ENCODE data around the gene ANKRD18A. TPM values are rescaled to one million over a fixed set of nuclear protein-coding genes. Genes with fewer than 3 reads are reported as not detected.

Gene ANKRD18A
- total and polyA plus RNA-seq, 2 of the 13 experiments (the other 11 are each of a cell fraction or from before 2014, with no cell fraction given): 5.9 to 7.6 TPM

- 4% methylated on average over 6 of the region's 6 CpGs for WGBS (ENCODE audit: low lambda C conversion rate)
- BruUV-seq (replicated peaks): no TSS peak
Measured at GRCh38 chr9:38638881-38639576, 18.6 kb upstream of the ANKRD18A start.

More at GRCh38 chr9:38638881-38639576, 18.6 kb upstream of the ANKRD18A start:
- no peak for ATAC-seq
- in situ Hi-C loops (cut with HindIII; ENCODE audit: extremely low pct_ligation_motif_present, low pct_unique_long_range_greater_than_20kb) (no loop called here), intact Hi-C loops (cut with micrococcal nuclease; ENCODE audit: unreplicated experiment) (no loop called here)
- ChIA-PET CTCF (ENCODE audit: low intra/inter-chr PET ratio, low total read pairs) (no interaction called here), POLR2A (no interaction called here)
- no peak overlapping the region for H3K9ac ChIP-seq (ENCODE audit: insufficient read depth, low read depth, low read length)
- H3K4me1 ChIP-seq (ENCODE audit: insufficient read depth, low read length): no peaks in the 10 kb centered on the region
- no peak for DNase-seq (ENCODE audit: low spot score)
- H3K36me3 ChIP-seq (replicated peaks in 1 of 2; ENCODE audit: control insufficient read depth in 1 of 2, insufficient read depth in 2 of 2, low read length in 2 of 2): no peaks in the 10 kb centered on the region; a peak in 1 of 5 replicates
- H3K27me3 ChIP-seq (ENCODE audit: control insufficient read depth in 1 of 2, insufficient read depth in 2 of 2, low read length in 2 of 2): peaks cover 0 to 39% of the 10 kb centered on the region in 2 experiments; a peak in 3 of 5 replicates
- no peak overlapping the region for H3K27ac ChIP-seq (ENCODE audit: extremely low read length, insufficient read depth, low read length)
- H3K79me2 ChIP-seq (ENCODE audit: insufficient read depth, low read length): no peaks in the 10 kb centered on the region
- no peak overlapping the region for H3K4me3 ChIP-seq (replicated peaks in 1 of 3; ENCODE audit: insufficient read depth in 1 of 3, low read depth in 2 of 3, low read length in 3 of 3)
- H2AFZ ChIP-seq (ENCODE audit: low read length): no peak overlapping the region
- no peaks in the 10 kb centered on the region for H3K9me3 ChIP-seq (ENCODE audit: low read length)
- H3K4me2 ChIP-seq (ENCODE audit: low read depth, low read length): no peak overlapping the region
- no peaks in the 10 kb centered on the region for H4K20me1 ChIP-seq (ENCODE audit: insufficient read depth, low read length)
- no peak for TF ChIP-seq GPBP1L1 (CRISPR knock-in tag; IDR thresholded peaks at IDR 0.05)
- TF ChIP-seq, protein P1, sequence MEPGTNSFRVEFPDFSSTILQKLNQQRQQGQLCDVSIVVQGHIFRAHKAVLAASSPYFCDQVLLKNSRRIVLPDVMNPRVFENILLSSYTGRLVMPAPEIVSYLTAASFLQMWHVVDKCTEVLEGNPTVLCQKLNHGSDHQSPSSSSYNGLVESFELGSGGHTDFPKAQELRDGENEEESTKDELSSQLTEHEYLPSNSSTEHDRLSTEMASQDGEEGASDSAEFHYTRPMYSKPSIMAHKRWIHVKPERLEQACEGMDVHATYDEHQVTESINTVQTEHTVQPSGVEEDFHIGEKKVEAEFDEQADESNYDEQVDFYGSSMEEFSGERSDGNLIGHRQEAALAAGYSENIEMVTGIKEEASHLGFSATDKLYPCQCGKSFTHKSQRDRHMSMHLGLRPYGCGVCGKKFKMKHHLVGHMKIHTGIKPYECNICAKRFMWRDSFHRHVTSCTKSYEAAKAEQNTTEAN (CRISPR knock-in tag; conservative IDR thresholded peaks at IDR 0.05): no peak
- TF ChIP-seq HES4 (CRISPR knock-in tag; IDR thresholded peaks at IDR 0.05; ENCODE audit: borderline replicate concordance): no peak
- 0 out of 2 replicates have a peak, but pooled peaks have one; percentile 1 for TF ChIP-seq CREB1 (IDR thresholded peaks at IDR 0.05)
- no peak for TF ChIP-seq CREB1 (CRISPR knock-in tag; IDR thresholded peaks at IDR 0.05)
- no peak for TF ChIP-seq TSC22D2 (CRISPR knock-in tag; IDR thresholded peaks at IDR 0.05; ENCODE audit: borderline replicate concordance)
- no peak for TF ChIP-seq GABPA (IDR thresholded peaks at IDR 0.05; ENCODE audit: low read depth, low read length)
- no peak for TF ChIP-seq GABPA (CRISPR knock-in tag; IDR thresholded peaks at IDR 0.05; ENCODE audit: low read depth)
- no peak for TF ChIP-seq ELF1 (CRISPR knock-in tag; IDR thresholded peaks at IDR 0.05)
- FAIRE-seq: no peak
